GM19438 (cell line): ENCODE measurements around the gene C19orf53.
"Not testable (repeated sequence)": the region's sequence is repeated elsewhere in the genome, so short reads cannot be mapped to it uniquely, and the experiment has no call there.

ENCODE experiments used
- ATAC-seq: cut with Tn5 transposase; IDR thresholded peaks from one replicate; pipeline ENCODE4 v1.9.1; 2021; ENCODE audit warnings: low read depth; ENCODE audit not compliant: unreplicated experiment

Gene C19orf53

GRCh38 chr19:13774217-13775191, at the start of gene C19orf53:
Gene C19orf53 (plus strand): TSS chr19:13774456. CDS start chr19:13774478, 22 bp downstream.
- ATAC-seq = peak; percentile 93

GRCh38 chr19:13726323-13726722, 47.9 kb upstream of the C19orf53 start:
- no peak for ATAC-seq

- no peak for ATAC-seq
These were observed 46.5 kb upstream of the C19orf53 start for GRCh38 chr19:13727798-13728197.

- no peak for ATAC-seq
These were observed 44.4 kb upstream of the C19orf53 start for GRCh38 chr19:13729859-13730258.

GRCh38 chr19:13731147-13731964, 42.9 kb upstream of the C19orf53 start:
- peak; percentile 94 for ATAC-seq

GRCh38 chr19:13732337-13732736, 41.9 kb upstream of the C19orf53 start:
- ATAC-seq = no peak

- no peak for ATAC-seq
These were observed 39.5 kb upstream of the C19orf53 start for GRCh38 chr19:13734751-13735150.

GRCh38 chr19:13738073-13738472, 36.2 kb upstream of the C19orf53 start:
- ATAC-seq = no peak

- ATAC-seq = no peak
These were observed 32.4 kb upstream of the C19orf53 start for GRCh38 chr19:13741893-13742292.

- ATAC-seq = no peak
These were observed 31.5 kb upstream of the C19orf53 start for GRCh38 chr19:13742756-13743155.

GRCh38 chr19:13744174-13744573, 30.1 kb upstream of the C19orf53 start:
- ATAC-seq = no peak

GRCh38 chr19:13747098-13747453, 27.2 kb upstream of the C19orf53 start:
- no peak for ATAC-seq

GRCh38 chr19:13748169-13748828, 26.0 kb upstream of the C19orf53 start:
- no peak for ATAC-seq

GRCh38 chr19:13751436-13751835, 22.8 kb upstream of the C19orf53 start:
- ATAC-seq = no peak

- not testable (repeated sequence) for ATAC-seq
These were observed 20.6 kb upstream of the C19orf53 start for GRCh38 chr19:13753622-13754021.

- no peak for ATAC-seq
These were observed 18.0 kb upstream of the C19orf53 start for GRCh38 chr19:13756210-13756609.

- no peak for ATAC-seq
These were observed 16.2 kb upstream of the C19orf53 start for GRCh38 chr19:13757805-13758772.

- ATAC-seq = no peak
These were observed 15.5 kb upstream of the C19orf53 start for GRCh38 chr19:13758795-13759194.

- ATAC-seq = no peak
These were observed 12.8 kb upstream of the C19orf53 start for GRCh38 chr19:13761423-13761822.
